ENCODE measurements around the gene SLCO4A1. TPM values are rescaled to one million over a fixed set of nuclear protein-coding genes. Genes with fewer than 3 reads are reported as not detected.

SLCO4A1 gene
- total RNA-seq, 1 donor from 2014 or later: 1.2 TPM

DNA sequence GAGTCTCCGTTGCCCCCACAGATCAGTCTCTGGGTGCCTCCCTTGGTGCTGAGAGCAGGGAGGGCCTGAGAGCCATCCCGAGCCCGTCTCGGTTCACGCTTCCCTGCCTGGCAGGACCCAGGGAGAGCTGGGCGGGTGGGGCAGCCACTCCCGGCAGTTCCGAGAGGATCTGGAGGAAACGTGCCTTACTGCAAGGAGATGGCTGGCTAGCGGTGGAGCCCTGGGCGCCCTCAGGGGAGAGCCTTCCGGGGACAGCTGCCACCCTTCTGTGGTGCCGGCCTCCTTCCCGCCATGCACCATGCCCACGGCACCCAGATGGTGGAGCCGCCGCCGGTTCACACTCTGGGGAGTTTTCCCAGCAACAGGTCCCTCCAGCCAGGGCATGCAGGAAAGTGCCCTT is 45.8 kb upstream of the SLCO4A1 start:
- Mint-ChIP-seq H3K27me3 (ENCODE audit: unreplicated experiment) (peaks cover 35% of the 10 kb centered on the region), H3K4me1 (ENCODE audit: unreplicated experiment) (peaks cover 2% of the 10 kb centered on the region), H3K36me3 (ENCODE audit: unreplicated experiment) (no peaks in the 10 kb centered on the region), H3K27ac (ENCODE audit: unreplicated experiment) (no peak overlapping the region), H3K4me3 (ENCODE audit: unreplicated experiment) (no peak overlapping the region), H3K9me3 (ENCODE audit: unreplicated experiment) (no peaks in the 10 kb centered on the region)
- no peak for DNase-seq (ENCODE audit: extremely low spot score, unreplicated experiment)
- TF ChIP-seq, protein P1, sequence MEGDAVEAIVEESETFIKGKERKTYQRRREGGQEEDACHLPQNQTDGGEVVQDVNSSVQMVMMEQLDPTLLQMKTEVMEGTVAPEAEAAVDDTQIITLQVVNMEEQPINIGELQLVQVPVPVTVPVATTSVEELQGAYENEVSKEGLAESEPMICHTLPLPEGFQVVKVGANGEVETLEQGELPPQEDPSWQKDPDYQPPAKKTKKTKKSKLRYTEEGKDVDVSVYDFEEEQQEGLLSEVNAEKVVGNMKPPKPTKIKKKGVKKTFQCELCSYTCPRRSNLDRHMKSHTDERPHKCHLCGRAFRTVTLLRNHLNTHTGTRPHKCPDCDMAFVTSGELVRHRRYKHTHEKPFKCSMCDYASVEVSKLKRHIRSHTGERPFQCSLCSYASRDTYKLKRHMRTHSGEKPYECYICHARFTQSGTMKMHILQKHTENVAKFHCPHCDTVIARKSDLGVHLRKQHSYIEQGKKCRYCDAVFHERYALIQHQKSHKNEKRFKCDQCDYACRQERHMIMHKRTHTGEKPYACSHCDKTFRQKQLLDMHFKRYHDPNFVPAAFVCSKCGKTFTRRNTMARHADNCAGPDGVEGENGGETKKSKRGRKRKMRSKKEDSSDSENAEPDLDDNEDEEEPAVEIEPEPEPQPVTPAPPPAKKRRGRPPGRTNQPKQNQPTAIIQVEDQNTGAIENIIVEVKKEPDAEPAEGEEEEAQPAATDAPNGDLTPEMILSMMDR (IDR thresholded peaks at IDR 0.05): no peak

DNA sequence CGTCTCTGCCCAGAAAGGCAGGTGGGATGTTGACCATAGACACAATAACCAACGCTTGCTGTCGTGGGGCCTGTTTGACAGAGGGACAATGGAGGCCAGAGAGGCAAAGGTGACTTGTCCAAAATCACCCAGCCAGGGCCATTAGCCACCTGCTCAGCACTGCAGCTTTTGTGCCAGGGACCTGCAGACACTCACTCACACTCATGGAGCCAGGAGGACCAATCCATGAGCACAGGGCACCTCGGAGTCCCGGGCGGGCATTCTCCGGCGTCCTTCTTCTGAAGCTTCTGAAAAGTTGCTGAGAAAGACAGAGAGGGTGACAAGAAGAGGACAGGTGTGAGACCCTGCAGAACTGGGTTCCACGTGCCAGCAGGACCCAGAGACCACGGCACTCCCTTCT is 45.4 kb upstream of the SLCO4A1 start:
- Mint-ChIP-seq H3K27ac (ENCODE audit: unreplicated experiment) (no peak overlapping the region), H3K9me3 (ENCODE audit: unreplicated experiment) (no peaks in the 10 kb centered on the region), H3K27me3 (ENCODE audit: unreplicated experiment) (peaks cover 37% of the 10 kb centered on the region), H3K36me3 (ENCODE audit: unreplicated experiment) (no peaks in the 10 kb centered on the region), H3K4me3 (ENCODE audit: unreplicated experiment) (no peak overlapping the region), H3K4me1 (ENCODE audit: unreplicated experiment) (peaks cover 2% of the 10 kb centered on the region)
- no peak for DNase-seq (ENCODE audit: extremely low spot score, unreplicated experiment)
- TF ChIP-seq, protein P1 (IDR thresholded peaks at IDR 0.05): no peak

DNA sequence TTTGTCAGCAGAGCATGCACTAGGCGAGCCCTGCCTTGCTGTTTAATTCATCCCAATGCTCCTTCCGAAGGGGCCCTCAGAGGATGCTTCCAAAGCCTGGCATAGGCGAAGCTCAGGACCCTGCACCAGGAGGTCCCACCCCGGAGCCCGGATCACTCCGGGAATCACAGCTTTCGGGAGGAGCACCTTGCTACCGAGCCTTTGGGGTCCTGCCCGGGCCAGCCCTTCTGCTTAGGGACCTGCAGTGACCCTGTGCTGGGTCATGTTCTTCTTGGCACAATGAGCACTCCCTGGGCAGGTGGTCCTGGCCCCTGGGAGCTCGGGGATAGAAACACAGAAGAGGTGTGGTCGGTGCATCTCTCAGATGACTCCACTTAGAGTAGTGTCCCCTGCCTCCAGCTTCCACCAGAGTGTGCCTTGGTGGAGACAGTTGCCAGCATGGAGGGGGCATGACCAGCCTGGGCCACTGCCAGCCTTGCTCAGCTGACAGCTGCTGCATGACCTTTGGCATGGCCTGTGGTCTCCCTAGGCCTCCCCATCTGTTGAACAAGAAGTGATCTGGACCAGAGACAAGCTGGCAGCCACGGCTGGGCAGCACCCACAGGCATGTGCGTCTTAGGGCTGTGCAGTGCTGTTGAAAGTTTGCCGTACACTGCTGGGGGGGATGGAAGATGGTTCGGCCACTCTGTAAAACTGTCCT is 44.7 kb upstream of the SLCO4A1 start:
- Mint-ChIP-seq H3K27me3 (ENCODE audit: unreplicated experiment) (peaks cover 40% of the 10 kb centered on the region), H3K4me3 (ENCODE audit: unreplicated experiment) (no peak overlapping the region), H3K9me3 (ENCODE audit: unreplicated experiment) (no peaks in the 10 kb centered on the region), H3K36me3 (ENCODE audit: unreplicated experiment) (no peaks in the 10 kb centered on the region), H3K4me1 (ENCODE audit: unreplicated experiment) (peaks cover 2% of the 10 kb centered on the region), H3K27ac (ENCODE audit: unreplicated experiment) (no peak overlapping the region)
- TF ChIP-seq, protein P1 (IDR thresholded peaks at IDR 0.05): no peak
- DNase-seq (ENCODE audit: extremely low spot score, unreplicated experiment): no peak

DNA sequence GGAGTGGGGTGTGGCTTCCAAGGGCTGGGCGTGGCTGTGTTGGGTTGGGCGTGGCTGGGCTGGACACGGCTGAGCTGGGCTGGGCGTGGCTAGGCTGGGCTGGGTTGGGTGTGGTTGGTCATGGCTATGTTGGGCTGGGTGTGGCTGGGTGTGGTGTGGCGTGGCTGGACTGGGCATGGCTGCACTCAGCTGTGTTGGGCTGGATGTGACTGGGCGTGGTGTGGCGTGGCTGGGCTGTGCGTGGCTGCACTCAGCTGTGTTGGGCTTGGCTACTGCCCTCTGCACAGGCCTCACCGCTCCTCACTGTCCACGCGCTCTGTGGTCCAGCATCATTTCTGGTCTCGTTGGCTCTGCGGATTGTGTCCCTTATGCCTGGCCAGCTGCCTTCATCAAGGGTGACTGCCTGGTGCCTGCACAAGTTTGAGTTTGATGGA is 43.5 kb upstream of the SLCO4A1 start:
- TF ChIP-seq, protein P1 (IDR thresholded peaks at IDR 0.05): no peak
- H3K27me3 Mint-ChIP-seq (ENCODE audit: unreplicated experiment): peaks cover 44% of the 10 kb centered on the region

DNA sequence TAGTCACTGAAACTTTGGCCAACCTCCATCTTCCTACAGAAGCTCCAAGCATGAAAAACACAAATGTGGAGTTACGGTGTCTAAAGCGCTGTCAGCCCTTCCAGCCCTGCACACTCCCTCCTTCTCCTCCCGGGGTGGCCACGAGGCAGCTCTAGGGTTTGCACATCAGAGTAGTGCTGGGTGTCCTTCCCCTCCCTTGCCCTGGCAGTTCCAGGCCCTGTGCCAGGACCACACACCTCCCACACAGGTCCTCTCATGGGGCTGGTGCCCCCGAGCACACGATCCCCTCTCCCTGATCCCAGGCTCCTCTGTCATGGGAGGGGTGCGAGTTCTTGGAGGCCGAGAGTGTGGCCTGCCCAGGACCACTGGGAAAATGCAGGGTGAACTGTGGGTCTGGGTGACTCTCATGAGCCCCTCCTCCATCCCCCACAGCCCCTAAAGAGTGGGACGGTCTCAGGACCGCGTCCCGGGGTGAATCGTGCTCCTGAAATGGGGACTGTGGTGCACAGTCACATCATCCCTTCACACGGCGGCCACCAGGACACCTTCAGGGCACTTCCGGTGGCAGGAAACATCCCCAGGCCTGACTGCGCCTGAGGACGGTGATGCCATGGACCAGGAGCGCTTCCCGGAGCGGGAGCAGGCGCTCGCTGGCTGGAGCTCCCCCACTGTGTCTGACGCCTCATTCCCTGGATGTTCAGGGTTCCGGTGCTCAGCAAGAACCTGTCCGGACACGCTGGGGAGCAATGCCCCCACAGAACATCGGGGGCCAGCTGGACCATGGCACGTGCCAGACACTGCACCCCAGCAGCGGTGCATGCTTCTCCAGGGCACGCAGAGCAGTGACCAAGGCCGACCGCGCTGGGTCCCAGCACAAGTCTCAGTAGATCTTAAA is 42.8 kb upstream of the SLCO4A1 start:
- peaks cover 2% of the 10 kb centered on the region for H3K4me1 Mint-ChIP-seq (ENCODE audit: unreplicated experiment)
- H3K27me3 Mint-ChIP-seq (ENCODE audit: unreplicated experiment): peaks cover 44% of the 10 kb centered on the region
- no peak for DNase-seq (ENCODE audit: extremely low spot score, unreplicated experiment)
- TF ChIP-seq, protein P1 (IDR thresholded peaks at IDR 0.05): no peak
- H3K4me3 Mint-ChIP-seq (ENCODE audit: unreplicated experiment): no peak overlapping the region
- H3K9me3 Mint-ChIP-seq (ENCODE audit: unreplicated experiment): no peaks in the 10 kb centered on the region
- no peak overlapping the region for H3K27ac Mint-ChIP-seq (ENCODE audit: unreplicated experiment)
- H3K36me3 Mint-ChIP-seq (ENCODE audit: unreplicated experiment): no peaks in the 10 kb centered on the region

More for the DNA sequence above, 43.5 kb upstream of the SLCO4A1 start:
- Mint-ChIP-seq H3K4me1 (ENCODE audit: unreplicated experiment) (peaks cover 2% of the 10 kb centered on the region), H3K36me3 (ENCODE audit: unreplicated experiment) (no peaks in the 10 kb centered on the region), H3K9me3 (ENCODE audit: unreplicated experiment) (no peaks in the 10 kb centered on the region), H3K4me3 (ENCODE audit: unreplicated experiment) (no peak overlapping the region), H3K27ac (ENCODE audit: unreplicated experiment) (no peak overlapping the region)
- no peak for DNase-seq (ENCODE audit: extremely low spot score, unreplicated experiment)
